Heart left ventricle (tissue), 13 donors: Measurements from ENCODE around the gene STRADA.

Source experiments
- CTCF ChIP-seq, 12 donors: fragments of 200-600 bp; sonication (generic) in 4 of 12; IDR thresholded peaks; one replicate each; pipeline versions ENCODE4 v1.5.0 to v1.8.0; 2018 to 2022; ENCODE audit warnings: antibody characterized with exemption in 12 of 12, mild to moderate bottlenecking in 5 of 12
- POLR2A ChIP-seq, 2 donors: fragments of 450-650 bp; IDR thresholded peaks; one replicate each; pipeline ENCODE4 v1.6.1; 2017; ENCODE audit warnings: antibody characterized with exemption in 2 of 2, mild to moderate bottlenecking in 2 of 2, moderate library complexity in 2 of 2
- donor health status: ischemic (EF 13 %, LVEDD 7.1; RV severe dilation, severe dysfunction).
- donor health status: DM: no; HTN: yes; CAD: no.
- donor health status: DM: no; HTN: no; CAD: no.
- donor health status: ischemic (EF 25% LVEDD 6.9; RV normal size, moderate dysfunction).
- donor health status: ischemic (EF 25% LVEDD 5.7; RV mildly dilated, moderate dysfunction).
- donor health status: ischemic (EF 35%, LVEDD 5.7; RV mildly dilated, moderate dysfunction).
- donor health status: nonischemic (EF 11% LVEDD 7.7; RV severe dilation, severe dysfunction).
- donor health status: DM: yes; HTN: yes; CAD: no.
- donor health status: PGD.
- donor health status: ischemic (EF 29% LVEDD 5.4; RV normal size, mild dysfunction).
- donor health status: nonischemic (EF 23%, LVEDD 6.1; RV moderate dilation, normal function).

DNA sequence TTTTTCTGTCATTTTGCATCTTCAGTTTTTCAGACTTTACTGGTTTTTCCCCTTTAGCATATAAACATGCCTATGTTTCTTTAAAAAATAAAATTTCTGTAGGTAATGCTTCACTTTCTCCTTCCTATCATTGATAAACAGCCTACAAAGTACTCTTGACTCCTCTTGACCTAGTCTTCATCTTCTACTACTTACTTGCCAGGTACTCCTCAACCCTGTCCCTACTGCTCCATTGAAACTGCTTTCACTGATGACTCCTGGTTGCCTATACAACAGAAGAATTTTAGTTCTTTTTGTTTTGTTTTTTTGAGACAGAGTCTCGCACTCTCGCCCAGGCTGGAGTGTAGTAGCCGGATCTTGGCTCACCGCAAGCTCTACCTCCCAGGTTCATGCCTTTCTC, 39.3 kb upstream of the STRADA start:
- no peak for TF ChIP-seq CTCF (IDR thresholded peaks at IDR 0.05)
- no peak for TF ChIP-seq POLR2A (IDR thresholded peaks at IDR 0.05)
